NCI-H510A (cell line): Measurements from ENCODE around the gene THRB.

ENCODE experiments used
- DNase-seq: peaks from one replicate; lab custom pipeline; 2025; lab: John Stamatoyannopoulos, UW

THRB gene

GRCh38 chr3:24181256-24181655, 313.4 kb downstream of the THRB start:
- DNase-seq = no peak

- DNase-seq = no peak
These were observed 314.0 kb downstream of the THRB start for GRCh38 chr3:24180616-24181015.

- no peak for DNase-seq
These were observed 317.4 kb downstream of the THRB start for GRCh38 chr3:24177201-24177600.

- no peak for DNase-seq
These were observed 320.0 kb downstream of the THRB start for GRCh38 chr3:24174614-24175013.

GRCh38 chr3:24168977-24169376, 325.7 kb downstream of the THRB start:
- no peak for DNase-seq

GRCh38 chr3:24167429-24167828, 327.2 kb downstream of the THRB start:
- no peak for DNase-seq

- no peak for DNase-seq
These were observed 328.1 kb downstream of the THRB start for GRCh38 chr3:24166515-24166914.

GRCh38 chr3:24165603-24165982, 329.1 kb downstream of the THRB start:
- DNase-seq = no peak

- no peak for DNase-seq
These were observed 329.6 kb downstream of the THRB start for GRCh38 chr3:24164967-24165602.

GRCh38 chr3:24162929-24163328, 331.7 kb downstream of the THRB start:
- no peak for DNase-seq

- no peak for DNase-seq
These were observed 332.8 kb downstream of the THRB start for GRCh38 chr3:24161841-24162240.

- no peak for DNase-seq
These were observed 334.1 kb downstream of the THRB start for GRCh38 chr3:24160424-24161095.

GRCh38 chr3:24158761-24159454, 335.7 kb downstream of the THRB start:
- no peak for DNase-seq

GRCh38 chr3:24157106-24157505, 337.5 kb downstream of the THRB start:
- no peak for DNase-seq

- DNase-seq = no peak
These were observed 338.2 kb downstream of the THRB start for GRCh38 chr3:24156466-24156865.

- DNase-seq = no peak
These were observed 339.4 kb downstream of the THRB start for GRCh38 chr3:24155276-24155675.

- no peak for DNase-seq
These were observed 339.9 kb downstream of the THRB start for GRCh38 chr3:24154781-24155180.

GRCh38 chr3:24154013-24154695, 340.5 kb downstream of the THRB start:
- DNase-seq = no peak

- DNase-seq = no peak
These were observed 343.1 kb downstream of the THRB start for GRCh38 chr3:24151594-24151993.

- DNase-seq = no peak
These were observed 345.6 kb downstream of the THRB start for GRCh38 chr3:24149032-24149431.

GRCh38 chr3:24145981-24146822, 348.4 kb downstream of the THRB start:
- no peak for DNase-seq

GRCh38 chr3:24145481-24145880, 349.2 kb downstream of the THRB start:
- no peak for DNase-seq
